ENCODE results near the gene NRK.
A peak's percentile ranks its signal among the peaks of the same experiment; 100 is the strongest.
"Not testable (repeated sequence)": the region's sequence is repeated elsewhere in the genome, so short reads cannot be mapped to it uniquely, and the experiment has no call there.

Gene NRK

GRCh38 chrX:105822138-105823091, at the start of gene NRK:
TSS of gene NRK (plus strand) at chrX:105822539. CDS start at chrX:105822846, 307 bp downstream.
- DNase-seq, result peak; percentile 88

GRCh38 chrX:105773801-105774200, 48.5 kb upstream of the NRK start:
- DNase-seq, result no peak

GRCh38 chrX:105775679-105776078, 46.7 kb upstream of the NRK start:
- DNase-seq, result no peak

- DNase-seq, result peak; percentile 65
Observed at GRCh38 chrX:105781804-105782203, 40.5 kb upstream of the NRK start.

- not testable (repeated sequence) for DNase-seq
Observed at GRCh38 chrX:105796877-105797276, 25.5 kb upstream of the NRK start.

- no peak for DNase-seq
Observed at GRCh38 chrX:105803891-105804290, 18.4 kb upstream of the NRK start.

- not testable (repeated sequence) for DNase-seq
Observed at GRCh38 chrX:105805655-105806054, 16.7 kb upstream of the NRK start.

- no peak for DNase-seq
Observed at GRCh38 chrX:105816517-105816916, 5.8 kb upstream of the NRK start.

- no peak for DNase-seq
Observed at GRCh38 chrX:105820247-105820646, 2.1 kb upstream of the NRK start.

GRCh38 chrX:105821471-105822121, 743 bp upstream of the NRK start:
- DNase-seq, result no peak

GRCh38 chrX:105823092-105823455, 735 bp downstream of the NRK start:
- no peak for DNase-seq

GRCh38 chrX:105829011-105829410, 6.7 kb downstream of the NRK start:
- no peak for DNase-seq

- DNase-seq, result peak; percentile 69
Observed at GRCh38 chrX:105837232-105837631, 14.9 kb downstream of the NRK start.

- no peak for DNase-seq
Observed at GRCh38 chrX:105845631-105846030, 23.3 kb downstream of the NRK start.

- DNase-seq, result not testable (repeated sequence)
Observed at GRCh38 chrX:105850100-105850499, 27.8 kb downstream of the NRK start.

- DNase-seq, result no peak
Observed at GRCh38 chrX:105865709-105866108, 43.4 kb downstream of the NRK start.

- no peak for DNase-seq
Observed at GRCh38 chrX:105869701-105870100, 47.4 kb downstream of the NRK start.

- no peak for DNase-seq
Observed at GRCh38 chrX:105870445-105870844, 48.1 kb downstream of the NRK start.

- DNase-seq, result no peak
Observed at GRCh38 chrX:105872941-105873340, 50.6 kb downstream of the NRK start.

GRCh38 chrX:105874790-105875189, 52.5 kb downstream of the NRK start:
- no peak for DNase-seq

GRCh38 chrX:105876658-105877057, 54.3 kb downstream of the NRK start:
- no peak for DNase-seq

GRCh38 chrX:105880491-105880890, 58.2 kb downstream of the NRK start:
- DNase-seq, result no peak

GRCh38 chrX:105882581-105883275, 60.4 kb downstream of the NRK start:
- no peak for DNase-seq

- DNase-seq, result no peak
Observed at GRCh38 chrX:105894721-105895120, 72.4 kb downstream of the NRK start.

All from left hindlimb (tissue), 1 donor.